Measurements from ENCODE around the gene RAB31.

RAB31 gene

GRCh38 chr18:9724797-9725585 is 16.9 kb downstream of the RAB31 start:
- no peak for DNase-seq (ENCODE audit: low read depth)
- TF ChIP-seq MAX (IDR thresholded peaks at IDR 0.05; ENCODE audit: low read depth, low read length) (no peak), MYC (IDR thresholded peaks at IDR 0.05; ENCODE audit: low read depth, low read length) (no peak), CTCF (IDR thresholded peaks at IDR 0.05; ENCODE audit: low read depth, low read length) (no peak), POLR2A (IDR thresholded peaks at IDR 0.05; ENCODE audit: extremely low read depth, insufficient read length) (no peak)
- no peak overlapping the region for H3K4me3 ChIP-seq (ENCODE audit: low read depth, low read length)

GRCh38 chr18:9726175-9726574 is 18.1 kb downstream of the RAB31 start:
- no peak overlapping the region for H3K4me3 ChIP-seq (ENCODE audit: low read depth, low read length)
- TF ChIP-seq MYC (IDR thresholded peaks at IDR 0.05; ENCODE audit: low read depth, low read length) (no peak), MAX (IDR thresholded peaks at IDR 0.05; ENCODE audit: low read depth, low read length) (no peak), POLR2A (IDR thresholded peaks at IDR 0.05; ENCODE audit: extremely low read depth, insufficient read length) (no peak), CTCF (IDR thresholded peaks at IDR 0.05; ENCODE audit: low read depth, low read length) (no peak)
- DNase-seq (ENCODE audit: low read depth): no peak

GRCh38 chr18:9726936-9727335 is 18.8 kb downstream of the RAB31 start:
- DNase-seq (ENCODE audit: low read depth): no peak

GRCh38 chr18:9730786-9731185 is 22.7 kb downstream of the RAB31 start:
- H3K4me3 ChIP-seq (ENCODE audit: low read depth, low read length): no peak overlapping the region
- TF ChIP-seq CTCF (IDR thresholded peaks at IDR 0.05; ENCODE audit: low read depth, low read length) (no peak), MAX (IDR thresholded peaks at IDR 0.05; ENCODE audit: low read depth, low read length) (no peak), POLR2A (IDR thresholded peaks at IDR 0.05; ENCODE audit: extremely low read depth, insufficient read length) (no peak), MYC (IDR thresholded peaks at IDR 0.05; ENCODE audit: low read depth, low read length) (no peak)
- DNase-seq (ENCODE audit: low read depth): no peak

More at GRCh38 chr18:9726936-9727335, 18.8 kb downstream of the RAB31 start:
- TF ChIP-seq MAX (IDR thresholded peaks at IDR 0.05; ENCODE audit: low read depth, low read length) (no peak), CTCF (IDR thresholded peaks at IDR 0.05; ENCODE audit: low read depth, low read length) (no peak), POLR2A (IDR thresholded peaks at IDR 0.05; ENCODE audit: extremely low read depth, insufficient read length) (no peak), MYC (IDR thresholded peaks at IDR 0.05; ENCODE audit: low read depth, low read length) (no peak)
- H3K4me3 ChIP-seq (ENCODE audit: low read depth, low read length): no peak overlapping the region

- DNase-seq (ENCODE audit: low read depth): no peak
- TF ChIP-seq POLR2A (IDR thresholded peaks at IDR 0.05; ENCODE audit: extremely low read depth, insufficient read length) (no peak), CTCF (IDR thresholded peaks at IDR 0.05; ENCODE audit: low read depth, low read length) (no peak), MYC (IDR thresholded peaks at IDR 0.05; ENCODE audit: low read depth, low read length) (no peak), MAX (IDR thresholded peaks at IDR 0.05; ENCODE audit: low read depth, low read length) (no peak)
- H3K4me3 ChIP-seq (ENCODE audit: low read depth, low read length): no peak overlapping the region
Measured at GRCh38 chr18:9731380-9731779, 23.3 kb downstream of the RAB31 start.
